Forelimb muscle (tissue), 1 donor: ENCODE results near the gene OPCML. TPM values are rescaled to one million over a fixed set of nuclear protein-coding genes. Genes with fewer than 3 reads are reported as not detected.

Experiments used
- DNase-seq: peaks from one replicate; pipeline ENCODE4 v3.0.0-alpha.2; 2013; ENCODE audit warnings: low read depth
- polyA plus RNA-seq: library from polyadenylated mRNA; unstranded; fragments of 120-200 nt; gene quantifications from one replicate; pipeline ENCODE4 v1.2.1, GENCODE V29; 2013; ENCODE audit not compliant: insufficient read length

OPCML gene
- polyA plus RNA-seq, 1 donor: 1.4 TPM

DNA sequence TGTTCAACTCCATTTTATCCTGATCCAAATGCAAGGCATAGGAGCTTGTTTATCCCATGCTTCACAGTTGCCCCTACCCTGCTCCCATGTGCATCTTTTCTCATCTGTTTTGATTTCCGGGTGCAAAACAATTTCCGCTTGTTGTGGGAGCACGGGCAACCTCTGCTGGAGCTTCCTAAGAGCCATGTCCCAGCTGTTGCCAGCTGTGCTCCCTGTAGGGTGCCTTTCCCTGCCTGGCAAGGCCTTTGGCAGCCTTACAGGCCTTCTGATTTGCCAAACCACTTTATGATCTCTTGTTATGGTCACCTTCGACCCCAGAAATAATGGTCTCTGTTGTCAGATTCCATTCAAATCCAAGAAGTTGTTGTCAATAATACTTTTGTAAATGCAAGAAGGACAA, 1038.5 kb downstream of the OPCML start:
- DNase-seq: no peak

DNA sequence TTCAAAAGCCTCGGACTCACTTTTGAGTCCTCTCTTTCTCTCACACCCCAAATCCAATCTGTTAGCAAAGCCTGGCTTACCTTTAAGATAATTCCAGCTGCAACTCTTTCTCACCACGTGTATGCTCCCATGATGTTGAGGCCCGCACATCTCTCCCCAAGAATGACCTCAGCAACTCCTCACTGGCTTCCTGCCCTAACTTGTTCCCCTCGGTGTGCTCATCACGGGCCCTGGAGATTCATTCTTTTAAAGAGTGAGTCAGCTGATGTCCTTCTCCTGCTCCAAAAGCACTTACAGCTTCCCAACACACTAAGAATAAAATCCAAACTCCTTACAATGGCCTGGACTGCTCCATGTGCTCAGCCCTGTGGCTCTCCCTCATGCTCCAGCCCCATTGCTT, 1041.3 kb downstream of the OPCML start:
- DNase-seq: no peak

DNA sequence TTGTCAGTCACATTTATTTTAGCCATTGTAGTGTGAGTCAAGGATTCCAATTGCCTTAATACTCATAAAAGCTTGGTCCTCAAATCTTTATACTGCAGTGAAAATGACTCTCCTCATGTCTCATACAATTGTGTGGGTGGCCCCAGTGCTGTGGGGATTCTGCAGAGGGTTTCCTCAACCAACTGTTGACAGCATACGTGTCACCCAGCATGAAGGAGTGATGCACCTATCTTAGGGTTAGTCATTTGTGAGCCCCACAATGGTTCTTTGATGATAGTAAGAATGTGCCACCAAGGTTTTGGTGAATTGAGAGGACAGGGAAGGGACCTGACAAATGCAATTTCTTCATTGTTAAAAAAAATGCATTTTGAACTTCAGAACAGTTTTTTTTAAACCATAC, 1046.2 kb downstream of the OPCML start:
- no peak for DNase-seq

DNA sequence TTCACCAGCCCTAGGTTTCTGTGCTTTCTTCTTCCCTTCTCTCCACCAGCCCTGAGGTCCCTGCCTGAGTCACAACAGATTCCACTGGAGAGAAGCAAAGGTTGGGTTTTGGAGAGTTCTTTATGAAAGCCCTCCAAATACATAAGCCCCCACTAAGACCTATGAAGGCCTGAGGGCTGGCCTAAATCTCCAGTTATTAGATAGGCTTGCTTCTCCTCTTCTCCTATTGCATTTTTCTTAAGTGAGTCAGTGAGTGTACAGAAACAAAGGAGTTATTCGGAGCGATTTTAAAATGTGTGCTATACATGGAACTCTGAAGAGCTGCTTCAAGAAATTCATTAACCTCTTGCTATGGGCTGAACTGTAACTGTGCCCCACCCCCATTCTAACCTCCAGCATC, 1057.3 kb downstream of the OPCML start:
- DNase-seq: no peak

- peak; percentile 83 for DNase-seq
Measured at GRCh38 chr11:132472411-132473172, 1059.7 kb downstream of the OPCML start.

DNA sequence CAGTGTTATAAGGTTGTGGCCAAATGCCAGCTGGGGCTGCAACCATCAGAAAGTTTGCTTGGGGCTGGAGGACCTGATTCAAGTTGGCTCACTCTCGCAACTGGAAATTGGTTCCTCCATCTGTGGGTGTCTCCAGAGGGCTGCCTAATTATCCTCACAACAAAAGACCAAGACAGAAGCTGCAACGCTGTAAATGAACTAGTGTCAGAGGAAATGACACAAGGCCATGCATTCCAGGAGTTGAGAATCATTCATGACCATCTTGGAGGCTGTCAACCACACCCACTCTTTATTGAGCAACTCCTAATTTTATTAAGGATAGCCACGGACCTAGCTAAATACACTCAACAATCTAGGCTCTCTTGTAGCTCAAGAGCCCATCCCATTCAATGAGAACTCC, 1060.8 kb downstream of the OPCML start:
- no peak for DNase-seq

GRCh38 chr11:132466983-132467382, 1065.3 kb downstream of the OPCML start:
- DNase-seq: no peak

GRCh38 chr11:132464939-132465338, 1067.4 kb downstream of the OPCML start:
- DNase-seq: no peak

DNA sequence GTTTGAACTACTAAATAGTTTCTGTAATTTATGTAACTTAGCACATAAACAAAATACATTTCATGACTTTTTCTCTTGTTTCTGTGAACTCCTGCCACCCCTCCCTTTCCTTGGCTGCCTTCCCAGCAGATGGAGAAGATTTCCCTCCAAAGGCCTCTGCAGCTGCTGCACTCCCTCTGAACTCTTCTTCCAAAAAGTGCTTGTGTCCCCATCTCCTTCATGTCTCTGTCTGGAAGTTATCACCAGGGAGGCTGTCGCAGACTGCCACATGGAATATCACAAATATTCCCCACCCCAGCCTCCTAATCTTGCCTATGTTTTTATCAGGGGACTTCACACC, 1068.3 kb downstream of the OPCML start:
- peak; percentile 89 for DNase-seq

GRCh38 chr11:132463295-132464002, 1068.9 kb downstream of the OPCML start:
- DNase-seq: peak; percentile 56

DNA sequence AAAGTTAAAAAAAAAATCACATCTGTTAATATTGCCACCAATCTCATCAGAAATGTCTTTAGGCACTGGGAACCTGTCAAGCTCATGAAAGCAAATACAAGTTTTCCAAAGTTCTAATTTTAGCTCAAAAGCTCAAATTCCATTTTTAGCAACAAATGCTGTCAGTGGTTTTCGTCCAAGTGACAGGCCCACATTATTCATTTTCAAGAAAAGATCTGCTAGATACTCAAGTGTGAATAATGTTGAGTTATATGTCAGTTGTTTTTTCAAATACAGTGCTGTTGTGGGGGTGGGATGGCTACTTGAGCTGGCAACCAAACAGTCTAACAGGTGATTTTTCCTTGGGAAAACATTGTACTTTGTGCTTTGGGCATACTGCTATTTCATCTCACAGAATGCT, 1072.6 kb downstream of the OPCML start:
- no peak for DNase-seq

DNA sequence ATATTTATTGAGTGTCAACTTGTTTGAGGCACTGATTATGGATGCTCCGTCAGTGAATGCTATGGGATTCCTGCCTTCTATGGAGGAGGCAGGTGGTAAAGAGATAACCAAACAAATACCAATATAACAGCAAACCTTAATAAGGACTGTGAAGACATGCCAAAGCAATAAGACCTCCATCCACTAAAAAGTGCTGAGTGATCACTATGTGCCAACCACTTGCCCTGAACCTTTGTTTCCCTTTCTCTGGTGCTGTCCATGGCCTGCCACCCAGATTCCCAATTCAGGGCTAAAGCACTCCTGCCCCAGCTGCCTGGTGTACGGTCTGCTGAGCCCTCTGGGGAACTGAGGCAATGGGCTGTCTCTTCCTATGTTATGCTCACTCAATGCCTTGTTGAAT, 1074.9 kb downstream of the OPCML start:
- DNase-seq: no peak

DNA sequence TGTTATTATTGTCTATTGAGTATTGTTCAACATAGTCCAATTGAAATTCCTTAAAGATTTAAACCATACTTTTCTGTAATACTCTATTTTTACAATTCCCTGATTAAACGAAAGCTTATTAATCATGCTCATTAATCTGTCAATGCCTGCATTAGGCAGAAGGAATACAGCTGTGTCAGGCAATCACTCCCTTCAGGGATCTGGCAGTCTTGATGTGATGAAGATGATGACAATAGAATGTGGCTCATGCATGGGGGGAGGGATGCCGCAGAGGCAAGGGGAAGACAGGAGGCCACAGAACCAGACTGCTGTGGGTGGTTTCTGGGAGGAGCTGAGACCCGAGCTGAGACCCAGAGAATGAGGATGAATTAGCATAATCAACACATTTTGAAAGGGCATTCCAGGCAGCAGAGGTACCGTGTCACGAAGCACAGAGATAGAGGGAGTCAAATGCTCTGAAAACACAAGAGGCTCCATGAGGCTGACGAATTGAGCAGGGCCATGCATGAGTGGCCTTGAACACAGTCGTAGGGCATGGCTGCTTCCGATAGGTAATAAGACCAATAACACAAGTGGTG, 1075.5 kb downstream of the OPCML start:
- DNase-seq: no peak

DNA sequence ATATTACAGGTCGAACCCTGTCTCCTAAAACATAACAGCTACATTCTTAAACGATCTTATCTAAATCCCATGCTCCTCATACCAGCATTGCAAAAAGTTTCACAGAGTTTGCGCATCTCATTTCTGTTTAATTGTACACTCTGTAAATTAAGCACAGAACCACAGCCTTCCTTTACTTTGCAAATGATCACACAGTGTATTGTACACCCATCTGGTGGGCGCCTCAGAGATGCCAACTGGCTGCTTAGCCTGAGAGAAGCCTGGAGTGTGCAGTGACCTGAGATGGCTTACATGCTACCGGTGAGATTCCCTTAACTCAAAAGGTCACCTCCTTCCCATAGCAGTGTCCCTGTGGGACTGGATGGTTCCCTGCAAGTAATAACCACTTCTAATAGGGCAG, 1077.3 kb downstream of the OPCML start:
- no peak for DNase-seq

- DNase-seq: no peak
Measured at GRCh38 chr11:132453406-132453805, 1078.9 kb downstream of the OPCML start.

GRCh38 chr11:132452616-132453015, 1079.7 kb downstream of the OPCML start:
- DNase-seq: no peak

GRCh38 chr11:132451942-132452601, 1080.2 kb downstream of the OPCML start:
- no peak for DNase-seq

GRCh38 chr11:132450631-132451030, 1081.7 kb downstream of the OPCML start:
- no peak for DNase-seq

DNA sequence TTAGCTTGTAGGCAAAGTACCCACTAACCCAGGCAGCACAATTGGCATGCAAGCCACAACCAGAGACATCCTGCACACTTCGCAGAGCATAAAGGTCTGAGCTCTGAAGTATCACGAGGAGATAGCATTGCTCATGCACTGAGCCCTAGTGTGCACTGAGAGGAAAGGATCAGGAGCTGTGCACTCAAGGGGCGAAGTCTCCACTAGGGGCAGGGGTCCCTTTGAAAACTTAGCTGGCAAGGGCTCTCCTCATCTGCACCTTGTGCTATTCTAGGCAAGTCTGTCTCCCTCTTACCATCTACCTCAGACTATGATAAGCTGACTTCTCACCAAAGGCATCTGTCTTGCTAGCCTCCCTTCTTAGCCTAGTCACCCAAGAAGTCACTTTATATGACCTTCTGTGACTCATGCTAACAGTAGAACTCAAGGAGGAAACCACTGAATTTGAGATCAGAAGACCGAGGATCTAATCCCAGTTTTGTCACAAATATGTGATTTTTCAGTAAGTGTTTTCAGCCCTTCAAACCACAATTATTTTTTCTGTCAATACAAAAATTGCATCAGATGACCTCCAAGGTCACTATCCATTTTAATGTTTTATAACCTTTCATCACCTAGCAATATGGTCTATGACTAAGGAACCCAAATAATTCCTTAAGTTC, 1083.8 kb downstream of the OPCML start:
- DNase-seq: no peak

- no peak for DNase-seq
Measured at GRCh38 chr11:132447761-132448160, 1084.5 kb downstream of the OPCML start.

DNA sequence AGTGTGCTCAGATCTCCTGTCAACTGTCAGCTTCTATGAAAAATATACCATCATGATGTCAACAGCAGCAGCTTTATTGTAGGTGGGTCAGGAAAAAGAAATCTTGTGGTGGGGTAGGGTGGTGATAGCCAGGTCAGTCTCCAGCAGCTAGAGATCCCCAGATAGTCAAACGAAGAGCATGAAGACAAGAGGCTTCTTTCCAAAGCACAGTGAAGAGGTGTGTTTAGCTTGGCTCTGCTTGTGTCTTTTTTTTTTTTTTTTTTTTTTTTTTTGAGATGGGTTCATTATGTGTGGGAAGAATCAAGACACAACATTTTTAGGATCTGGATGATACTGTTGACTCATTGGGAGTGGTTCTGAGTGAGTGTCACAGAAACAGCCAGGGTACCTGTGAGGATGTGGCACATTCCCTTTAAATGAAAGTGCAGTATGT, 1086.4 kb downstream of the OPCML start:
- DNase-seq: no peak

DNA sequence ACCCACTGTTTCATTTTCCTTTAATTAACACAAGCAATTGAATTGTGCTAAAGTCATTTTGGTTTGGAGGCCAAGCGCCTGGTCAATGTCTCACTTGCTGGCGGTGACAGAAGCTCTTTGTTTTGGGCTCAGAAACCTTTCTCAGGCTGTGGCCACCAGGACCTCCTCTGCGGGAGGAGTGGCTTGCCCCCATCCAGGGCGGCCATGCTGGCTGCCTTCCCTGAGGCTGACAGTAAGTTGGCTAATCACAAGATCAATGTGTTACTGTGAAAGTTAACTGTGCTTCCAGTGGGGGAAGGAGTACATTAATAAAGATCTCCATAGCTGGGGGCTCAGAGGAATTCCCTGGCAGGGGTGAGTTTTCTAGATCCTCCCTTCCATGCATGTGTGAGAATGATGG, 1087.4 kb downstream of the OPCML start:
- DNase-seq: no peak
